WI38 (cell line): ENCODE results near the gene ZNF28.
"Not testable (repeated sequence)": the region's sequence is repeated elsewhere in the genome, so short reads cannot be mapped to it uniquely, and the experiment has no call there.

Source experiments
- H3K4me3 ChIP-seq: 2 replicates; pipeline ENCODE4 v1.5.1; 2011; ENCODE audit warnings: low read depth, mild to moderate bottlenecking, control low read depth, low read length
- TF ChIP-seq, protein P1 (sequence below): IDR thresholded peaks from 2 replicates; pipeline ENCODE4 v1.5.1; 2012; ENCODE audit warnings: low read depth, mild to moderate bottlenecking, control low read depth, low read length

Gene ZNF28

DNA sequence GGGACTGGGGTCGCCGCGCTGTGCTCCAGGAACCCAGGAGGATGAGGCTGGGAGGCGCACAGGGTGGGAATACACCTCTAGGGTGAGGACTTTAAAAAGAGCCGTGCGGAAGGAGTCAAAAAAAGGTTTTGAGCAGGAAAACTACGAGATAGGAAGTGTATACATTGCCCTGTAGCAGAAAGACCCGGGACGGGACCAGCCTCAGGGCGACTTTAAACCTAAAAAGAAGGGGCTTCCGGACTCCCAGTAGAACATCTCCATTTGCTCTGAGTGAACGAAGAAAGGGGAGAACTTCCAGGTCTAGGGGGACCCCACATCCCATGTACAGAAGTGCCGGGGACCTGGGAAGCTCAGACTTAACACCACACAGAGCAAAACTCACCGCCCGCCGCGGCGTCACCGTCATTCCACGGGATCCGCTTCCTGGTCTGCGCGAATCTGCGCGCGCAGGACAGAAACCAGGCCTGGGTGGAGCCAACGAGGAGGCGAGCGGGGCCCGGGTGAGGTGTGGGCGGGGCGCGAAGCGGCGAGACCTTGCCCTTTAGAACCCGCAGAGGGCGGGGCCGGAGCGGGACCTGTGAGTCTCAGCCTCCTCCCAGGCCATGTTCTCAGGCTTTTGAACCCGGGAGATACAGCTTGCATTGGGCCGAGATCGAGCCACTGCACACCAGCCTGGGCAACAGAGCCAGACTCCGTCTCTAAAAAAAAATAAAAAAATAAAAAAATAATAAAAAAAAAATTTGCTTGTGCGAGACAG is at the start of gene ZNF28:
ZNF28 (minus strand) TSS at position 430 of the 757 bp plus-strand sequence. CDS start 3,675 bp downstream, outside the sequence.
- H3K4me3 ChIP-seq = peak within 1 kb of the TSS; percentile 72

DNA sequence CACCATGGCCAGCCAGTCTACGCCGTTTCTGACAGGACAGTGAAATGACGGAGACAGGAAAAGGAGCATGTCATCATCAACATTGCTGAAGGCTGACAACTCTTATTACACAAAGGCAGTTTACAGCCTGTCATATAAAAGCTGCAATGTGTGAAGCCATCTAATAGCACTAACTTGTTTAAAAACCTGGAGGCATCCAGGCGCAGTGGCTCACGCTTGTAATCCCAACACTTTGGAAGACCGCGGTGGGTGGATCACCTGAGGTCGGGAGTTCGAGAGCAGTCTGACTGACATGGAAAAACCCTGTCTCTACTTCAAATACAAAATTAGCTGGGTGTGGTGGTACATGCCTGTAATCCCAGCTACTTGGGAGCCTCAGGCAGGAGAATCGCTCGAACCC is 46.6 kb upstream of the ZNF28 start:
- H3K4me3 ChIP-seq = not testable (repeated sequence)

DNA sequence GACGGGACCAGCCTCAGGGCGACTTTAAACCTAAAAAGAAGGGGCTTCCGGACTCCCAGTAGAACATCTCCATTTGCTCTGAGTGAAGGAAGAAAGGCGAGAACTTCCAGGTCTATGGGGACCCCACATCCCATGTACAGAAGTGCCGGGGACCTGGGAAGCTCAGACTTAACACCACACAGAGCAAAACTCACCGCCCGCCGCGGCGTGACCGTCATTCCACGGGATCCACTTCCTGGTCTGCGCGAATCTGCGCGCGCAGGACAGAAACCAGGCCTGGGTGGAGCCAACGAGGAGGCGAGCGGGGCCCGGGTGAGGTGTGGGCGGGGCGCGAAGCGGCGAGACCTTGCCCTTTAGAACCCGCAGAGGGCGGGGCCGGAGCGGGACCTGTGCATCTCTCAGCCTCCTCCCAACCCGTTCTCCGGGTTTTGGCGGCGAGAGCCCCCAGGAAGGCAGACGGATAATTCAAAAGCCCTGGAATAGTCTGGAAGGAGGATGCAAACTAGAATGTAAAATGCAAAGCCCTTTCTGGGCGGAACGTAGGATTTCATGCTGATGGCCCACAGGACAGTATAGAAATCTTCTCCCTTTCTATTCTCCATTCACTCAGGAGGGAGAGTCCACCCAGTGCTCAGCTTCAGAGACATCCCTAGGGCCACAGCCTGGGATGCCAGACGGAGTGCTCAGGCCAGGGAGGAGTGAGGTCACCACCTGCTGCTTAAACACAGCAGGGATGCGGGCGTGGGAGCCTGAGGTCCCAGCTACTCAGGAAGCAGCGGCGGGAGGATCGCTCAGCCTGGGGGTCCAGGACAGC is 36.2 kb upstream of the ZNF28 start, which contains the start of gene ZNF468:
ZNF468 (minus strand) TSS at position 242 of the 814 bp plus-strand sequence. CDS start 3,347 bp downstream, outside the sequence.
- H3K4me3 ChIP-seq = peak within 1 kb of the TSS; percentile 75

DNA sequence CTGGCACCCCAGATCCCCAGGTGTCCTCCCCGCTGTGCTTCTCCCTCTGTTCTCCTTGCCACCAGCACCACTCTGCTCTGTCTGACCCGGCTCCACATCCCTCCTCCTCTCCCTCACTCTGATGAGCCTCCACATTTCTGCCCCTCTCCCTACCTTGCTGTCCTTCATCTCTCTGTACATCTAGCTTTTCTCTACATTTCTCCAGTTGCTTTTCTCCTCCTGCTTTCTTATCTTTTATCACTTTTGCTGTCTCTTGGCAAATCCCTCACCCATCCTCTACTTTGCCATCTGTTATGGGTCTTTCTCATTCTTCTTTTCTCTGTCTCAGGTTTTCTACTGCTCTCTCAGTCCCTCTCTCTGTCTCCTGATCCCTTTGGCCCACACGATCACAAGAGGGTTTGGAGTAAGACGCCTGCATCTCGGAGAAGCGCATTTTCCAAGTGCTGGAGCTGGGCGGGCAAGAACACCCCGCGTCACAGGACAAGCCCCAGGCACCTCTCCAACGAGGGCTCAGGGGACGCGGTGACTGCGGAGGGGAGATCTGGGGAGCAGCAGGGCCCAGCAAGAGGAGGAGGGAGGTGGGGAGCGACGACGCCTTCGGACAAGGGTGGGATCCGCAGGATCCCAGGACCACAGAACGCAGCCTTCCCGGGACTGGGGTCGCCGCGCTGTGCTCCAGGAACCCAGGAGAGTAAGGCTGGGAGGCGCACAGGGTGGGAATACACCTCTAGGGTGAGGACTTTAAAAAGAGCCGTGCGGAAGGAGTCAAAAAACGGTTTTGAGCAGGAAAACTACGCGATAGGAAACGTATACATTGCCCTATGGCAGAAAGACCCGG is 35.3 kb upstream of the ZNF28 start:
- peak overlapping the region; percentile 75 for H3K4me3 ChIP-seq

DNA sequence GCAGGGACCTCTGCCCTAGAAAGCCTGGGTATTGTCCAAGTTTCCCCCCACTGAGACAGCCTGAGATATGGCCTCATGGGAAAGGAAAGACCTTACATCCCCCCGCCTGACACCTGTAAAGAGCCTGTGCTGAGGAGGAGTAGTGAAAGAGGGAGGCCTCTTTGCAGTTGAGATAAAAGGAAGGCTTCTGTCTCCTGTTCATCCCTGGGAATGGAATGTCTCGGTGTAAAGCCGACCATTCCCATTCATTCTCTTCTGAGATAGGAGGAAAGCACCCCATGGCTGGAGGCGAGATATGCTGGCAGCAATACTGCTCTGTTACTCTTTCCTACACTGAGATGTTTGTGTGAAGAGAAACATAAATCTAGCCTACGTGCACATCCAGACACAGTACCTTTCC is 25.9 kb upstream of the ZNF28 start:
- H3K4me3 ChIP-seq = not testable (repeated sequence)

DNA sequence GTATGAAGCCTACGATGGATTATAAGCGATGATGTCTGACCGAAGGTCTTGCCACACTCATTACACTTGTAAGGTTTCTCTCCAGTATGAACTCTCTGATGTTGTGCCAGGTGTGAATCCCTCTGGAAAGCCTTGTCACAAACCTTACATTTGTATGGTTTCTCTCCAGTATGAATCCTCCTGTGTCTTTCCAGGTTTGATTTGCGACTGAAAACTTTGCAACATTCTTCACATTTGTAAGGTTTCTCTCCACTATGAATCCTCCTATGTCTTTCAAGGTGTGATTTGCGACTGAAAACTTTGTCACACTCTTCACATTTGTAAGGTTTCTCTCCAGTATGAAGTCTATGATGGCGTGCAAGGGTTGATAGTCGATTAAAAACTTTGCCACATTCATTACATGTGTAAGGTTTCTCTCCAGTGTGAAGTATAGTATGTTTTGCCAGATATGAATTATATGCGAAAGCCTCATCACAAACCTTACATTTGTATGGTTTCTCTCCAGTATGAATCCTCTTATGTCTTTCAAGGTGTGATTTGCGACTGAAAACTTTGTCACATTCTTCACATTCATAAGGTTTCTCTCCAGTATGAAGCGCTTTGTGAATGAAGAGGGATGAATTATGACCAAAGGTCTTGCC is 19.5 kb upstream of the ZNF28 start:
- H3K4me3 ChIP-seq = not testable (repeated sequence)

DNA sequence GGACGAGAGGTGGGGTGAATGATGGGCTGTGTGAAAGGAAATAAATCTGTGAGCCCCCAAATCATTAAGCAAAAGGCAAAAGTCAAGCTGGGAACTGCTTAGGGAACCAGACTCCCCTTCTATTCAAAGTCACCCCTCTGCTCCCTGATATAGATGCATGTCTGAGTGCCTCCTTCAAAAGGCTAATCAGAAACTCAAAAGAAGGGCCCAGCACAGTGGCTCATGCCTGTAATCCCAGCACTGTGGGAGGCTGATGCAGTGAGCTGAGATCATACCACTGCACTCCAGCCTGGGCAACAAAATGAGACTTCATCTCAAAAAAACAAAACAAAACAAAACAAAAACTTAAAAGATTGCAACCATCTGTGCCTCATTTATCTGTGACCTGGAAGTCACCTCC is 12.9 kb upstream of the ZNF28 start:
- not testable (repeated sequence) for H3K4me3 ChIP-seq

DNA sequence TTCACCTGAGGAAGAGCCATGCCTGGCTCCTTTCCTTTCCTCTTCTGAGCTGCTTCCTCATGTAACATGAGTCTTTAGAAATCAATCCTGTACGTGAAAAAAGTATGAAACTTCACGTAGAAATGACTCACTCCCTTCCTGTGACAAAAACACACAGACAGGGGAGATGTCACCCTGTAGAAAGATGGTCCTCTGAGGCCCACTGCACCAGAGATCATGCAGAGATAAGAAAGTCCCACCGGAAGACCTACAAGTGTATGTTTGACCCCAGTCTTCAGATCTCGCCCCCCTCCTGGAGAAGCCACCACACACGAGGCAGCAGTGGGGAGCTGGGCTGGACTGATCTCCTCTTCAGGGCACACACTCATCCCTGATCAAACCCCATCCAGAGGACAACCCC is 12.1 kb upstream of the ZNF28 start:
- not testable (repeated sequence) for H3K4me3 ChIP-seq

DNA sequence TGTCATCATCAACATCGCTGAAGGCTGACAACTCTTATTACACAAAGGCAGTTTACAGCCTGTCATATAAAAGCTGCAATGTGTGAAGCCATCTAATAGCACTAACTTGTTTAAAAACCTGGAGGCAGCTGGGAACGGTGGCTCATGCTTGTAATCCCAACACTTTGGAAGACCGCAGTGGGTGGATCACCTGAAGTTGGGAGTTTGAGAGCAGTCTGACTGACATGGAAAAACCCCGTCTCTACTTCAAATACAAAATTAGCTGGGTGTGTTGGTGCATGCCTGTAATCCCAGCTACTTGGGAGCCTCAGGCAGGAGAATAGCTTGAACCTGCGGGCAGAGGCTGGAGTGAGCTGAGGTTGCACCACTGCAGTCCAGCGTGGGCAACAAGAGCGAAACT is 8.4 kb upstream of the ZNF28 start:
- H3K4me3 ChIP-seq = not testable (repeated sequence)

DNA sequence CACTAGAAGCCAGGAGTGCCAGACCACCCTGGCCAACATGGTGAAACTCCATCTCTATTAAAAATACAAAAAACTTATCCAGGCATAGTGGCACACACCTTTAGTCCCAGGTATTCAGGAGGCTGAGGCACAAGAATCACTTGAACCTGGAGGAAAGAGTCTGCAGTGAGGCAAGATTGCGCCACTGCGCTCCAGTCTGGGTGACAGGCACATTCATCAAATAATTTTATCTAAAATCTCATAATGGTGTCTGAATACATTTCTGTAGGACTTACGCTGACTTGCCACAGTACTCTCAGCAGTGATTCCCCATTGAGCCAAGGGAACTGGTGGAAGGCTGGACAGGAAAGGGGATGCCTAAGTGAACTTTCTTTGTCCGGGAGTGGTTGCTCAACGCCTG is 4.3 kb upstream of the ZNF28 start:
- TF ChIP-seq, protein P1, sequence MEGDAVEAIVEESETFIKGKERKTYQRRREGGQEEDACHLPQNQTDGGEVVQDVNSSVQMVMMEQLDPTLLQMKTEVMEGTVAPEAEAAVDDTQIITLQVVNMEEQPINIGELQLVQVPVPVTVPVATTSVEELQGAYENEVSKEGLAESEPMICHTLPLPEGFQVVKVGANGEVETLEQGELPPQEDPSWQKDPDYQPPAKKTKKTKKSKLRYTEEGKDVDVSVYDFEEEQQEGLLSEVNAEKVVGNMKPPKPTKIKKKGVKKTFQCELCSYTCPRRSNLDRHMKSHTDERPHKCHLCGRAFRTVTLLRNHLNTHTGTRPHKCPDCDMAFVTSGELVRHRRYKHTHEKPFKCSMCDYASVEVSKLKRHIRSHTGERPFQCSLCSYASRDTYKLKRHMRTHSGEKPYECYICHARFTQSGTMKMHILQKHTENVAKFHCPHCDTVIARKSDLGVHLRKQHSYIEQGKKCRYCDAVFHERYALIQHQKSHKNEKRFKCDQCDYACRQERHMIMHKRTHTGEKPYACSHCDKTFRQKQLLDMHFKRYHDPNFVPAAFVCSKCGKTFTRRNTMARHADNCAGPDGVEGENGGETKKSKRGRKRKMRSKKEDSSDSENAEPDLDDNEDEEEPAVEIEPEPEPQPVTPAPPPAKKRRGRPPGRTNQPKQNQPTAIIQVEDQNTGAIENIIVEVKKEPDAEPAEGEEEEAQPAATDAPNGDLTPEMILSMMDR = no peak
- no peak overlapping the region for H3K4me3 ChIP-seq

DNA sequence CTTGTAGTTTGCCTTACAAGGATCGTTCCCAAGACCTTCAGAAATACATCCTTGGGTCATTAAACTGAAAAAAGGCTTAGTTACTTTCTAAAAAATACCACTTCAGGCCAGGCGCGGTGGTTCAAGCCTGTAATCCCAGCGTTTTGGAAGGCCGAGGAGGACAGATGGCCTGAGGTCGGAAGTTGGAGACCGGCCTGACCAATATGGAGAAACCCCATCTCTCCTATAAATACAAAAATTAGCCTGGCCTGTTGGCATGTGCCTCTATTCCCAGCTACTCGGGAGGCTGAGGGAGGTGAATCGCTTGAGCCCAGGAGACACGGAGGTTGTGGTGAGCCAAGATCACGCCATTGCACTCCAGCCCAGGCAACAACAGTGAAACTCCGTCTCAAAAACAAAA is 2.2 kb upstream of the ZNF28 start:
- H3K4me3 ChIP-seq = no peak overlapping the region
- TF ChIP-seq, protein P1 = no peak

DNA sequence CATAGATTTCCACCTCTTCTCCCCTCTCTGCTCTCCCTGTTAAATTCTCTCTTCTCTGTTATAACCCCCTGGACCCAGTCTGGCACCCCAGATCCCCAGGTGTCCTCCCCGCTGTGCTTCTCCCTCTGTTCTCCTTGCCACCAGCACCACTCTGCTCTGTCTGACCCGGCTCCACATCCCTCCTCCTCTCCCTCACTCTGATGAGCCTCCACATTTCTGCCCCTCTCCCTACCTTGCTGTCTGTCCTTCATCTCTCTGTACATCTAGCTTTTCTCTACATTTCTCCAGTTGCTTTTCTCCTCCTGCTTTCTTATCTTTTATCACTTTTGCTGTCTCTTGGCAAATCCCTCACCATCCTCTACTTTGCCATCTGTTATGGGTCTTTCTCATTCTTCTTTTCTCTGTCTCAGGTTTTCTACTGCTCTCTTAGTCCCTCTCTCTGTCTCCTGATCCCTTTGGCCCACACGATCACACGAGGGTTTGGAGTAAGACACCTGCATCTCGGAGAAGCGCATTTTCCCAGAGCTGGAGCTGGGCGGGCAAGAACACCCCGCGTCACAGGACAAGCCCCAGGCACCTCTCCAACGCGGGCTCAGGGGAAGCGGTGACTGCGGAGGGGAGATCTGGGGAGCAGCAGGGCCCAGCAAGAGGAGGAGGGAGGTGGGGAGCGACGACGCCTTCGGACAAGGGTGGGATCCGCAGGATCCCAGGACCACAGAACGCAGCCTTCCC is 795 bp downstream of the ZNF28 start:
- H3K4me3 ChIP-seq = peak overlapping the region; percentile 72
